Fibroblast of the aortic adventitia (primary cell): Measurements from ENCODE around the gene LRRC59. TPM values are rescaled to one million over a fixed set of nuclear protein-coding genes. Genes with fewer than 3 reads are reported as not detected.
A peak's percentile ranks its signal among the peaks of the same experiment; 100 is the strongest.

ENCODE experiments used
- DNase-seq: peaks from one replicate; pipeline ENCODE4 v3.0.0-alpha.2; 2010; ENCODE audit warnings: low read depth
- H3K4me3 ChIP-seq: 2 replicates; pipeline ENCODE4 v1.5.1; 2011; ENCODE audit warnings: low read depth, mild to moderate bottlenecking, control low read depth, low read length, moderate library complexity
- CTCF ChIP-seq: IDR thresholded peaks from 2 replicates; pipeline ENCODE4 v1.5.1; 2011; ENCODE audit warnings: mild to moderate bottlenecking, low read length, control low read depth, inconsistent platforms; ENCODE audit not compliant: insufficient read depth
- total RNA-seq: library from RNA; depleted of rRNA; stranded (reverse); fragments of >200 nt; gene quantifications from 2 replicates; pipeline ENCODE4 v1.2.3, GENCODE V29; 2012; ENCODE audit warnings: low replicate concordance

The LRRC59 gene
- total RNA-seq, 1 donor, result 126 TPM

GRCh38 chr17:50362661-50363060, 34.7 kb downstream of the LRRC59 start:
- no peak for DNase-seq
- no peak for TF ChIP-seq CTCF
- H3K4me3 ChIP-seq, result no peak overlapping the region

GRCh38 chr17:50361561-50362480, 35.5 kb downstream of the LRRC59 start:
- peak; percentile 86 for TF ChIP-seq CTCF
- DNase-seq, result peak; percentile 77
- H3K4me3 ChIP-seq, result no peak overlapping the region

GRCh38 chr17:50360486-50361115, 36.7 kb downstream of the LRRC59 start:
- TF ChIP-seq CTCF, result no peak
- no peak for DNase-seq
- H3K4me3 ChIP-seq, result no peak overlapping the region

GRCh38 chr17:50359998-50360461, 37.3 kb downstream of the LRRC59 start:
- DNase-seq, result no peak
- no peak for TF ChIP-seq CTCF
- no peak overlapping the region for H3K4me3 ChIP-seq

GRCh38 chr17:50359005-50359699, 38.2 kb downstream of the LRRC59 start:
- DNase-seq, result peak; percentile 36
- no peak overlapping the region for H3K4me3 ChIP-seq
- TF ChIP-seq CTCF, result no peak

- no peak for TF ChIP-seq CTCF
- H3K4me3 ChIP-seq, result no peak overlapping the region
- DNase-seq, result no peak
Measured at GRCh38 chr17:50358177-50358576, 39.1 kb downstream of the LRRC59 start.
